Measurements from ENCODE around the gene CELF4. TPM values are rescaled to one million over a fixed set of nuclear protein-coding genes. Genes with fewer than 3 reads are reported as not detected.

Gene CELF4
- total RNA-seq, 1 donor from 2014 or later = 0.44 TPM

GRCh38 chr18:37391698-37392548 is 173.7 kb downstream of the CELF4 start:
- no peak for DNase-seq (ENCODE audit: low spot score)
- Mint-ChIP-seq H3K4me1 (ENCODE audit: unreplicated experiment) (peaks cover 3% of the 10 kb centered on the region), H3K4me3 (ENCODE audit: unreplicated experiment) (no peak overlapping the region), H3K27me3 (ENCODE audit: unreplicated experiment) (peaks cover 23% of the 10 kb centered on the region), H3K9me3 (ENCODE audit: unreplicated experiment) (peaks cover 4% of the 10 kb centered on the region), H3K36me3 (ENCODE audit: low read depth, unreplicated experiment) (peaks cover 6% of the 10 kb centered on the region), H3K27ac (ENCODE audit: unreplicated experiment) (no peak overlapping the region)
- no peak for TF ChIP-seq CTCF (IDR thresholded peaks at IDR 0.05; ENCODE audit: unreplicated experiment)

- H3K27ac Mint-ChIP-seq (ENCODE audit: unreplicated experiment) = no peak overlapping the region
- H3K36me3 Mint-ChIP-seq (ENCODE audit: low read depth, unreplicated experiment) = peaks cover 6% of the 10 kb centered on the region
- TF ChIP-seq CTCF (IDR thresholded peaks at IDR 0.05; ENCODE audit: unreplicated experiment) = no peak
- peaks cover 3% of the 10 kb centered on the region for H3K4me1 Mint-ChIP-seq (ENCODE audit: unreplicated experiment)
- H3K9me3 Mint-ChIP-seq (ENCODE audit: unreplicated experiment) = peaks cover 4% of the 10 kb centered on the region
- no peak for DNase-seq (ENCODE audit: low spot score)
- H3K27me3 Mint-ChIP-seq (ENCODE audit: unreplicated experiment) = peaks cover 21% of the 10 kb centered on the region
- no peak overlapping the region for H3K4me3 Mint-ChIP-seq (ENCODE audit: unreplicated experiment)
These were observed 174.4 kb downstream of the CELF4 start for GRCh38 chr18:37391156-37391555.

- no peak for TF ChIP-seq CTCF (IDR thresholded peaks at IDR 0.05; ENCODE audit: unreplicated experiment)
- Mint-ChIP-seq H3K4me1 (ENCODE audit: unreplicated experiment) (peaks cover 3% of the 10 kb centered on the region), H3K4me3 (ENCODE audit: unreplicated experiment) (no peak overlapping the region), H3K27me3 (ENCODE audit: unreplicated experiment) (peaks cover 17% of the 10 kb centered on the region), H3K36me3 (ENCODE audit: low read depth, unreplicated experiment) (peaks cover 6% of the 10 kb centered on the region), H3K27ac (ENCODE audit: unreplicated experiment) (no peak overlapping the region), H3K9me3 (ENCODE audit: unreplicated experiment) (peaks cover 4% of the 10 kb centered on the region)
- no peak for DNase-seq (ENCODE audit: low spot score)
These were observed 174.9 kb downstream of the CELF4 start for GRCh38 chr18:37390687-37391086.

GRCh38 chr18:37389684-37390368 is 175.8 kb downstream of the CELF4 start:
- no peak overlapping the region for H3K4me3 Mint-ChIP-seq (ENCODE audit: unreplicated experiment)
- peaks cover 13% of the 10 kb centered on the region for H3K27me3 Mint-ChIP-seq (ENCODE audit: unreplicated experiment)
- peaks cover 4% of the 10 kb centered on the region for H3K9me3 Mint-ChIP-seq (ENCODE audit: unreplicated experiment)
- no peaks in the 10 kb centered on the region for H3K4me1 Mint-ChIP-seq (ENCODE audit: unreplicated experiment)
- no peak overlapping the region for H3K27ac Mint-ChIP-seq (ENCODE audit: unreplicated experiment)
- H3K36me3 Mint-ChIP-seq (ENCODE audit: low read depth, unreplicated experiment) = peaks cover 6% of the 10 kb centered on the region
- no peak for TF ChIP-seq CTCF (IDR thresholded peaks at IDR 0.05; ENCODE audit: unreplicated experiment)
- DNase-seq (ENCODE audit: low spot score) = no peak

- Mint-ChIP-seq H3K27me3 (ENCODE audit: unreplicated experiment) (peaks cover 12% of the 10 kb centered on the region), H3K4me3 (ENCODE audit: unreplicated experiment) (no peak overlapping the region), H3K27ac (ENCODE audit: unreplicated experiment) (no peak overlapping the region), H3K4me1 (ENCODE audit: unreplicated experiment) (no peaks in the 10 kb centered on the region), H3K9me3 (ENCODE audit: unreplicated experiment) (peaks cover 4% of the 10 kb centered on the region), H3K36me3 (ENCODE audit: low read depth, unreplicated experiment) (peaks cover 6% of the 10 kb centered on the region)
- no peak for TF ChIP-seq CTCF (IDR thresholded peaks at IDR 0.05; ENCODE audit: unreplicated experiment)
- no peak for DNase-seq (ENCODE audit: low spot score)
These were observed 176.6 kb downstream of the CELF4 start for GRCh38 chr18:37389041-37389440.

All from endothelial cell (in vitro differentiated cells).